HEK293 (cell line): ENCODE results near the gene LRBA.

ENCODE experiments used
- CTCF ChIA-PET: fragments of 350-600 bp; formaldehyde crosslinking; extraction: SDS; loops from one replicate; lab custom pipeline; 2021; ENCODE audit warnings: antibody characterized with exemption; lab: Yijun Ruan, JAX
- POLR2A ChIA-PET: fragments of 300-600 bp; formaldehyde crosslinking; extraction: SDS; loops from one replicate; lab custom pipeline; 2020; ENCODE audit warnings: antibody characterized with exemption, inconsistent platforms; lab: Yijun Ruan, JAX
- H3K27ac ChIP-seq: fragments of 200-500 bp; sonication (Bioruptor generic); 2 replicates; pipeline ENCODE4 v1.5.1; 2014; ENCODE audit warnings: low read depth, low read length, control low read depth, inconsistent platforms; ENCODE audit errors: extremely low read depth
- H3K36me3 ChIP-seq, 2 experiments: fragments of 200-500 bp in 1 of 2; sonication (Bioruptor generic) in 1 of 2; 1 replicate in 1 of 2; 2 replicates in 1 of 2; pipeline ENCODE4 v1.5.1; 2014 to 2017; ENCODE audit warnings: inconsistent platforms in 2 of 2, low read length in 2 of 2; ENCODE audit not compliant: control insufficient read depth in 2 of 2, insufficient read depth in 1 of 2
- H3K4me1 ChIP-seq: fragments of 200-500 bp; sonication (Bioruptor generic); 2 replicates; pipeline ENCODE4 v1.5.1; 2014; ENCODE audit warnings: mild to moderate bottlenecking, low read length, inconsistent platforms; ENCODE audit not compliant: control insufficient read depth, insufficient read depth
- H3K4me3 ChIP-seq: 2 replicates; pipeline ENCODE4 v1.5.1; 2011; ENCODE audit warnings: low read depth, mild to moderate bottlenecking, control low read depth, low read length, moderate library complexity
- H3K9me3 ChIP-seq: fragments of 200-500 bp; sonication (Bioruptor generic); 2 replicates; pipeline ENCODE4 v1.5.1; 2014; ENCODE audit warnings: low read depth, low read length, inconsistent platforms; ENCODE audit not compliant: control insufficient read depth, insufficient read depth
- BCL11B ChIP-seq: fragments of 450-650 bp; formaldehyde crosslinking; IDR thresholded peaks from 2 replicates; pipeline ENCODE4 v1.5.1; 2016; ENCODE audit warnings: low read depth, missing biosample characterization, missing genetic modification characterization
- KLF1 ChIP-seq: fragments of 450-650 bp; formaldehyde crosslinking; IDR thresholded peaks from 2 replicates; pipeline ENCODE4 v1.5.1; 2016; ENCODE audit warnings: missing biosample characterization, missing genetic modification characterization
- MZF1 ChIP-seq: fragments of 450-650 bp; formaldehyde crosslinking; IDR thresholded peaks from 2 replicates; pipeline ENCODE4 v1.5.1; 2017; ENCODE audit warnings: missing biosample characterization, missing genetic modification characterization, borderline replicate concordance
- SETDB1 ChIP-seq: IDR thresholded peaks from one replicate; pipeline ENCODE4 v1.6.1; 2017; ENCODE audit warnings: mild to moderate bottlenecking, low read length, moderate library complexity, mixed read lengths; ENCODE audit not compliant: insufficient read length
- SP2 ChIP-seq: fragments of 450-650 bp; formaldehyde crosslinking; IDR thresholded peaks from 2 replicates; pipeline ENCODE4 v1.5.1; 2016; ENCODE audit warnings: missing biosample characterization, missing genetic modification characterization
- ZBTB21 ChIP-seq: fragments of 450-650 bp; formaldehyde crosslinking; IDR thresholded peaks from 2 replicates; pipeline ENCODE4 v1.5.1; 2017; ENCODE audit warnings: missing biosample characterization, missing genetic modification characterization
- ZEB2 ChIP-seq: fragments of 450-650 bp; formaldehyde crosslinking; IDR thresholded peaks from 2 replicates; pipeline ENCODE4 v1.5.1; 2016; ENCODE audit warnings: missing biosample characterization, missing genetic modification characterization
- ZFHX2 ChIP-seq: fragments of 450-650 bp; formaldehyde crosslinking; conservative IDR thresholded peaks from 2 replicates; pipeline ENCODE4 v1.5.1; 2016; ENCODE audit warnings: missing biosample characterization, missing genetic modification characterization
- ZFP37 ChIP-seq: fragments of 450-650 bp; formaldehyde crosslinking; IDR thresholded peaks from 2 replicates; pipeline ENCODE4 v1.5.1; 2016; ENCODE audit warnings: missing biosample characterization, missing genetic modification characterization
- ZIC2 ChIP-seq: fragments of 450-650 bp; formaldehyde crosslinking; IDR thresholded peaks from 2 replicates; pipeline ENCODE4 v1.5.1; 2016; ENCODE audit warnings: missing biosample characterization, missing genetic modification characterization
- ZNF155 ChIP-seq: fragments of 450-650 bp; formaldehyde crosslinking; IDR thresholded peaks from 2 replicates; pipeline ENCODE4 v1.5.1; 2016; ENCODE audit warnings: missing biosample characterization, missing genetic modification characterization
- ZNF202 ChIP-seq: fragments of 450-650 bp; formaldehyde crosslinking; IDR thresholded peaks from 2 replicates; pipeline ENCODE4 v1.5.1; 2016; ENCODE audit warnings: missing biosample characterization, missing genetic modification characterization, borderline replicate concordance
- ZNF239 ChIP-seq: fragments of 450-650 bp; formaldehyde crosslinking; IDR thresholded peaks from 2 replicates; pipeline ENCODE4 v1.5.1; 2016; ENCODE audit warnings: missing biosample characterization, missing genetic modification characterization
- ZNF266 ChIP-seq: fragments of 450-650 bp; formaldehyde crosslinking; IDR thresholded peaks from 2 replicates; pipeline ENCODE4 v1.5.1; 2016; ENCODE audit warnings: missing biosample characterization, missing genetic modification characterization, low read depth
- ZNF324 ChIP-seq: fragments of 450-650 bp; formaldehyde crosslinking; IDR thresholded peaks from 2 replicates; pipeline ENCODE4 v1.5.1; 2016; ENCODE audit warnings: missing biosample characterization, missing genetic modification characterization
- ZNF350 ChIP-seq: fragments of 450-650 bp; formaldehyde crosslinking; IDR thresholded peaks from 2 replicates; pipeline ENCODE4 v1.5.0; 2017; ENCODE audit warnings: missing biosample characterization, mild to moderate bottlenecking, missing genetic modification characterization
- ZNF354C ChIP-seq: fragments of 450-650 bp; formaldehyde crosslinking; IDR thresholded peaks from 2 replicates; pipeline ENCODE4 v1.5.1; 2016; ENCODE audit warnings: missing biosample characterization, missing genetic modification characterization, low read depth, borderline replicate concordance
- ZNF416 ChIP-seq: fragments of 450-650 bp; formaldehyde crosslinking; IDR thresholded peaks from 2 replicates; pipeline ENCODE4 v1.5.1; 2016; ENCODE audit warnings: missing biosample characterization, missing genetic modification characterization
- ZNF423 ChIP-seq: fragments of 450-650 bp; formaldehyde crosslinking; IDR thresholded peaks from 2 replicates; pipeline ENCODE4 v1.5.1; 2016; ENCODE audit warnings: missing biosample characterization, missing genetic modification characterization
- ZNF555 ChIP-seq: fragments of 450-650 bp; formaldehyde crosslinking; conservative IDR thresholded peaks from 2 replicates; pipeline ENCODE4 v1.5.1; 2017; ENCODE audit warnings: missing biosample characterization, mild to moderate bottlenecking, missing genetic modification characterization, inconsistent platforms
- ZNF560 ChIP-seq: fragments of 450-650 bp; formaldehyde crosslinking; IDR thresholded peaks from 2 replicates; pipeline ENCODE4 v1.5.1; 2017; ENCODE audit warnings: missing biosample characterization, missing genetic modification characterization, borderline replicate concordance
- ZNF585B ChIP-seq: fragments of 450-650 bp; formaldehyde crosslinking; IDR thresholded peaks from 2 replicates; pipeline ENCODE4 v1.5.1; 2016; ENCODE audit warnings: missing biosample characterization, missing genetic modification characterization
- ZNF629 ChIP-seq: fragments of 450-650 bp; formaldehyde crosslinking; IDR thresholded peaks from 2 replicates; pipeline ENCODE4 v1.5.1; 2017; ENCODE audit warnings: missing biosample characterization, missing genetic modification characterization
- ZNF830 ChIP-seq: fragments of 450-650 bp; IDR thresholded peaks from 2 replicates; pipeline ENCODE4 v1.5.0; 2018; ENCODE audit warnings: missing biosample characterization, missing genetic modification characterization, low read depth, mild to moderate bottlenecking, moderate library complexity
- ZNF843 ChIP-seq: fragments of 450-650 bp; formaldehyde crosslinking; IDR thresholded peaks from 2 replicates; pipeline ENCODE4 v1.5.1; 2016; ENCODE audit warnings: missing biosample characterization, missing genetic modification characterization
- ZSCAN16 ChIP-seq: fragments of 450-650 bp; formaldehyde crosslinking; IDR thresholded peaks from 2 replicates; pipeline ENCODE4 v1.5.1; 2016; ENCODE audit warnings: missing biosample characterization, missing genetic modification characterization
- ZSCAN23 ChIP-seq: fragments of 450-650 bp; formaldehyde crosslinking; IDR thresholded peaks from 2 replicates; pipeline ENCODE4 v1.5.1; 2016; ENCODE audit warnings: missing biosample characterization, missing genetic modification characterization
- ZSCAN30 ChIP-seq: fragments of 450-650 bp; IDR thresholded peaks from 2 replicates; pipeline ENCODE4 v1.5.1; 2018; ENCODE audit warnings: missing biosample characterization, mild to moderate bottlenecking, missing genetic modification characterization, moderate library complexity
- TF ChIP-seq, protein P1 (sequence below): fragments of 450-650 bp; formaldehyde crosslinking; IDR thresholded peaks from 2 replicates; pipeline ENCODE4 v1.5.1; 2016; ENCODE audit warnings: missing biosample characterization, missing genetic modification characterization, borderline replicate concordance
- TF ChIP-seq, protein P2 (sequence below): fragments of 450-650 bp; formaldehyde crosslinking; IDR thresholded peaks from 2 replicates; pipeline ENCODE4 v1.5.1; 2016; ENCODE audit warnings: missing biosample characterization, missing genetic modification characterization
- TF ChIP-seq, protein P3 (sequence below): fragments of 450-650 bp; formaldehyde crosslinking; IDR thresholded peaks from 2 replicates; pipeline ENCODE4 v1.5.1; 2016; ENCODE audit warnings: missing biosample characterization, missing genetic modification characterization, borderline replicate concordance

The LRBA gene

DNA sequence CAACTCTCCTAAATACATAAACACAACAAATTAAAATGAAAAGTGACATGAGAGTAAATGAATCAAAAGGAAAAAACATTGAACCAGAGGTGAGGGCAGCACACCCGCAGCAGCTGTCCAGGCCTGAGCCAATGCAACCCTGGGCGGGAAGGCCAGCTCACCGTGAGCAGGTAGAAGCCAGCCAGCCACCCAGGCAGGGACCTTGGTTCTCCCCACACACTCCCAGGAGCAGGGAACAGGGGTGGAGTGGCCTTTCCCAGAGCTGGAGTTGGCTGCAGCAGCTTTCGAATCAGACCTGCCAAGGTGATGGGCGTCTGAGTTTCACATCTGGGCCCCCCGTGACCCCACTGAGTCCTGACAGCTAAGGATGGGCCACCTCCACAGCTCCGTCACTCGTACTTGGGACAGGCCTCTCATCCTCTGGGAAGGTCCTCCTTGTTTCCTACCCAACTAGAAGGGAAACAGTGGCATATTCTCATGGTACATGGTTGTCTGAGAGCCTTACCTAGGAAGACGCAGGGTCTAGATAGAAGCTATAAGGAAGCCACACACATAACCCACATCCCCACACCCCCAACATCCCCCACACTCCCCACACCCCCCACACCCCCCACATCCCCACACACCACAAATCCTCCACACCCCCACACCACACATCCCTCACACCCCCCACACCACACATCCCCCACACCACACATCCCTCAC, 764.6 kb downstream of the LRBA start:
- peaks cover 0 to 20% of the 10 kb centered on the region in 2 experiments; a peak in 1 of 3 replicates for H3K36me3 ChIP-seq
- TF ChIP-seq ZFHX2 (tag by site-specific recombination) = no peak
- TF ChIP-seq ZSCAN16 (tag by site-specific recombination) = no peak
- no peak for TF ChIP-seq ZNF629 (tag by site-specific recombination)
- no peak for TF ChIP-seq ZNF843
- no peak for TF ChIP-seq ZNF354C (tag by site-specific recombination)
- no peak for TF ChIP-seq ZNF416
- TF ChIP-seq, protein P1, sequence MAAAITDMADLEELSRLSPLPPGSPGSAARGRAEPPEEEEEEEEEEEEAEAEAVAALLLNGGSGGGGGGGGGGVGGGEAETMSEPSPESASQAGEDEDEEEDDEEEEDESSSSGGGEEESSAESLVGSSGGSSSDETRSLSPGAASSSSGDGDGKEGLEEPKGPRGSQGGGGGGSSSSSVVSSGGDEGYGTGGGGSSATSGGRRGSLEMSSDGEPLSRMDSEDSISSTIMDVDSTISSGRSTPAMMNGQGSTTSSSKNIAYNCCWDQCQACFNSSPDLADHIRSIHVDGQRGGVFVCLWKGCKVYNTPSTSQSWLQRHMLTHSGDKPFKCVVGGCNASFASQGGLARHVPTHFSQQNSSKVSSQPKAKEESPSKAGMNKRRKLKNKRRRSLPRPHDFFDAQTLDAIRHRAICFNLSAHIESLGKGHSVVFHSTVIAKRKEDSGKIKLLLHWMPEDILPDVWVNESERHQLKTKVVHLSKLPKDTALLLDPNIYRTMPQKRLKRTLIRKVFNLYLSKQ = no peak
- TF ChIP-seq ZSCAN23 (tag by site-specific recombination) = no peak
- TF ChIP-seq ZBTB21 (tag by site-specific recombination) = no peak
- TF ChIP-seq MZF1 (tag by site-specific recombination) = no peak
- no peak for TF ChIP-seq ZNF585B
- TF ChIP-seq, protein P2, sequence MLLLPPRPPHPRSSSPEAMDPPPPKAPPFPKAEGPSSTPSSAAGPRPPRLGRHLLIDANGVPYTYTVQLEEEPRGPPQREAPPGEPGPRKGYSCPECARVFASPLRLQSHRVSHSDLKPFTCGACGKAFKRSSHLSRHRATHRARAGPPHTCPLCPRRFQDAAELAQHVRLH (tag by site-specific recombination) = no peak
- no peak for TF ChIP-seq BCL11B (tag by site-specific recombination)
- no peak for TF ChIP-seq ZNF555 (tag by site-specific recombination)
- no peak for TF ChIP-seq ZIC2 (tag by site-specific recombination)
- no peak for TF ChIP-seq ZNF266 (tag by site-specific recombination)
- TF ChIP-seq, protein P3, sequence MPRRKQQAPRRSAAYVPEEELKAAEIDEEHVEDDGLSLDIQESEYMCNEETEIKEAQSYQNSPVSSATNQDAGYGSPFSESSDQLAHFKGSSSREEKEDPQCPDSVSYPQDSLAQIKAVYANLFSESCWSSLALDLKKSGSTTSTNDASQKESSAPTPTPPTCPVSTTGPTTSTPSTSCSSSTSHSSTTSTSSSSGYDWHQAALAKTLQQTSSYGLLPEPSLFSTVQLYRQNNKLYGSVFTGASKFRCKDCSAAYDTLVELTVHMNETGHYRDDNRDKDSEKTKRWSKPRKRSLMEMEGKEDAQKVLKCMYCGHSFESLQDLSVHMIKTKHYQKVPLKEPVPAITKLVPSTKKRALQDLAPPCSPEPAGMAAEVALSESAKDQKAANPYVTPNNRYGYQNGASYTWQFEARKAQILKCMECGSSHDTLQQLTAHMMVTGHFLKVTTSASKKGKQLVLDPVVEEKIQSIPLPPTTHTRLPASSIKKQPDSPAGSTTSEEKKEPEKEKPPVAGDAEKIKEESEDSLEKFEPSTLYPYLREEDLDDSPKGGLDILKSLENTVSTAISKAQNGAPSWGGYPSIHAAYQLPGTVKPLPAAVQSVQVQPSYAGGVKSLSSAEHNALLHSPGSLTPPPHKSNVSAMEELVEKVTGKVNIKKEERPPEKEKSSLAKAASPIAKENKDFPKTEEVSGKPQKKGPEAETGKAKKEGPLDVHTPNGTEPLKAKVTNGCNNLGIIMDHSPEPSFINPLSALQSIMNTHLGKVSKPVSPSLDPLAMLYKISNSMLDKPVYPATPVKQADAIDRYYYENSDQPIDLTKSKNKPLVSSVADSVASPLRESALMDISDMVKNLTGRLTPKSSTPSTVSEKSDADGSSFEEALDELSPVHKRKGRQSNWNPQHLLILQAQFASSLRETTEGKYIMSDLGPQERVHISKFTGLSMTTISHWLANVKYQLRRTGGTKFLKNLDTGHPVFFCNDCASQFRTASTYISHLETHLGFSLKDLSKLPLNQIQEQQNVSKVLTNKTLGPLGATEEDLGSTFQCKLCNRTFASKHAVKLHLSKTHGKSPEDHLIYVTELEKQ (tag by site-specific recombination) = no peak
- no peak for TF ChIP-seq ZNF830 (tag by site-specific recombination)
- H3K4me1 ChIP-seq = no peaks in the 10 kb centered on the region
- H3K9me3 ChIP-seq = no peaks in the 10 kb centered on the region
- CTCF ChIA-PET = no interaction called here
- H3K4me3 ChIP-seq = no peak overlapping the region
- no peak overlapping the region for H3K27ac ChIP-seq
- POLR2A ChIA-PET = no interaction called here

DNA sequence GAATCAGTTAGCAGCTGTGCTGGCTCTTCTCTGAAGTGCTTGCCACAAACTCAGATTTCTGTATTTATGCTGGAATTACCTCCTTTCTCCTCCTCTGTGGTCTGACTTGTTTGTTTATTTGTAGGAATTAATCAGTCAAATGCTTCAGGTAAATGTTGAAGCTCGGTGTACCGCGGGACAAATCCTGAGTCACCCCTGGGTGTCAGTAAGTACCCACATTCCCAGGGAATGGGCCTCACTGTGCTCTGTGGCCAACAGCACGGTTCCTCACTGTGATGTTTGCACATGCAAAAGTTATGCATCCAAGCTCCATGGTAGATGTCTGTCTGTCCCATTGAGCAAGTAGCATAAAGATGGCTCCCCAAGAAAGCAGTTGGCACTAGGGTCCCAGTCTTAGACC, 766.9 kb downstream of the LRBA start:
- POLR2A ChIA-PET = no interaction called here
- CTCF ChIA-PET = interaction anchor here (0.6 to 1.4 kb wide), 2 partner anchors 361 to 619 kb away, joined by 3 to 5 read pairs; no protein-coding TSS in a partner anchor
- Histone ChIP-seq H3K27ac (no peak overlapping the region), H3K4me3 (no peak overlapping the region), H3K36me3 (peaks cover 0 to 13% of the 10 kb centered on the region in 2 experiments; a peak in 1 of 3 replicates), H3K4me1 (peaks cover 7% of the 10 kb centered on the region; the same call in 1 of the 2 replicates), H3K9me3 (no peaks in the 10 kb centered on the region)
- TF ChIP-seq SP2 (no peak), KLF1 (tag by site-specific recombination) (no peak), SETDB1 (no peak), ZNF423 (no peak), ZNF560 (no peak), ZNF202 (tag by site-specific recombination) (no peak), ZNF155 (tag by site-specific recombination) (no peak), ZNF239 (tag by site-specific recombination) (no peak), ZNF324 (no peak), ZFP37 (tag by site-specific recombination) (no peak), ZEB2 (tag by site-specific recombination) (no peak), ZNF350 (tag by site-specific recombination) (no peak), ZSCAN30 (tag by site-specific recombination) (no peak)
